ENCODE data around the gene LUC7L3.

DNA sequence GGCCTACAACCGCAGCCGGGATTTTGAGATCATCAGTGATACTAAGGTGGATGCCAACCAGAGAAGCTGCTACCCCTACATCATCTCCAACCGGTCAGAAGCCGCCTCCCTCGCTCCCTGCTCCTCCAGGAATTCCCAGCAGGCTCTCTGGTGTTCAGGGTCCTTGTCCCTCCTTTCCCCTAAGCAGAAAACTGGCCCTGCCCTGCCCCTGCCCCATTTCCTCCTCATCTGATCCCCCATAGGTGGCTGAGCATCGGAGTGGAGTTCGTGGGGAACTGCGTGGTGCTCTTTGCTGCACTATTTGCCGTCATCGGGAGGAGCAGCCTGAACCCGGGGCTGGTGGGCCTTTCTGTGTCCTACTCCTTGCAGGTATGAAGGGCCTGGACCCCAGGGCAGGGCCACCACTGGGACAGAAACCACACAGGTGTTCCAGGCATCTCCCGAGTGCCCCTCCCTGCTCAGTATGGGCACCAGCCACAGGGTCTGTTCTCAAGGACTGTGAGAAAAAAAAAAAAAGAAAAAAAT is 41.5 kb upstream of the LUC7L3 start:
- TF ChIP-seq, protein P1, sequence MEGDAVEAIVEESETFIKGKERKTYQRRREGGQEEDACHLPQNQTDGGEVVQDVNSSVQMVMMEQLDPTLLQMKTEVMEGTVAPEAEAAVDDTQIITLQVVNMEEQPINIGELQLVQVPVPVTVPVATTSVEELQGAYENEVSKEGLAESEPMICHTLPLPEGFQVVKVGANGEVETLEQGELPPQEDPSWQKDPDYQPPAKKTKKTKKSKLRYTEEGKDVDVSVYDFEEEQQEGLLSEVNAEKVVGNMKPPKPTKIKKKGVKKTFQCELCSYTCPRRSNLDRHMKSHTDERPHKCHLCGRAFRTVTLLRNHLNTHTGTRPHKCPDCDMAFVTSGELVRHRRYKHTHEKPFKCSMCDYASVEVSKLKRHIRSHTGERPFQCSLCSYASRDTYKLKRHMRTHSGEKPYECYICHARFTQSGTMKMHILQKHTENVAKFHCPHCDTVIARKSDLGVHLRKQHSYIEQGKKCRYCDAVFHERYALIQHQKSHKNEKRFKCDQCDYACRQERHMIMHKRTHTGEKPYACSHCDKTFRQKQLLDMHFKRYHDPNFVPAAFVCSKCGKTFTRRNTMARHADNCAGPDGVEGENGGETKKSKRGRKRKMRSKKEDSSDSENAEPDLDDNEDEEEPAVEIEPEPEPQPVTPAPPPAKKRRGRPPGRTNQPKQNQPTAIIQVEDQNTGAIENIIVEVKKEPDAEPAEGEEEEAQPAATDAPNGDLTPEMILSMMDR (IDR thresholded peaks at IDR 0.05; ENCODE audit: borderline replicate concordance, extremely low read depth, low read length, poor library complexity, severe bottlenecking): no peak
- no peak for TF ChIP-seq EZH2 (IDR thresholded peaks at IDR 0.05; ENCODE audit: borderline replicate concordance, low read depth, low read length, severe bottlenecking)
